Cardiac fibroblast (primary cell): ENCODE results near the gene KRTAP5-4.
"Not testable (repeated sequence)": the region's sequence is repeated elsewhere in the genome, so short reads cannot be mapped to it uniquely, and the experiment has no call there.

Experiments used
- DNase-seq, 2 donors: peaks; one replicate each; pipeline versions ENCODE4 v3.0.0 to v3.0.0-alpha.2; 2010; ENCODE audit warnings: low read depth in 2 of 2
- H3K4me3 ChIP-seq, 2 donors: replicated peaks in 1 of 2; 1 replicate in 1 of 2; 2 replicates in 1 of 2; pipeline ENCODE4 v1.5.1; 2011; ENCODE audit warnings: low read depth in 2 of 2, low read length in 2 of 2, mild to moderate bottlenecking in 2 of 2, moderate library complexity in 1 of 2
- CTCF ChIP-seq: IDR thresholded peaks from one replicate; pipeline ENCODE4 v1.5.1; 2011; ENCODE audit warnings: low read depth, mild to moderate bottlenecking, low read length, inconsistent platforms

The KRTAP5-4 gene, protein sequence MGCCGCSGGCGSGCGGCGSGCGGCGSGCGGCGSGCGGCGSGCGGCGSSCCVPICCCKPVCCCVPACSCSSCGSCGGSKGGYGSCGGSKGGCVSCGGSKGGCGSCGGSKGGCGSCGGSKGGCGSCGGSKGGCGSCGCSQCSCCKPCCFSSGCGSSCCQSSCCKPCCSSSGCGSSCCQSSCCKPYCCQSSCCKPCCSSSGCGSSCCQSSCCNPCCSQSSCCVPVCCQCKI

DNA sequence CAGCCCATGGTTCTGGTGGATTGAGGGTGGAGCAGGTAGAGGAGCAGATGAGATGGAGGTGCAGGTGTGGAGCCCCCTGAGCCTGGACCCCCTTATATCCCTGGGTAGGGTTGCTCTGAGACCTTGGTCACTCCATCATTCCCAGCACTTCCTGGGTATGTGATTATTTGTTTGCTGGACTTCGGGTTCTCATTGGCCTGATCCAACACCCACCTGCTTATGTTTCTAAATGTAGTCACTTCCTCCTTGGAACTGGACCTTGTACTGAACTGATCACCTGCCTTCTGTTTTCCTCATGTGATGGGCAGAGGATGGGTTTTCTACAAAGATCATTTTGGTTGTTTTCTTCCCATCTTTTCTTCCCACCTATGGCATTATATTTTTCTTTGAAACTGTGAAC is at the start of gene KRTAP5-4:
KRTAP5-4 (minus strand) TSS at position 53 of the 400 bp plus-strand sequence; CDS start at position 8, 45 bp downstream.
- H3K4me3 ChIP-seq: no peak within 1 kb of the TSS
- no peak for TF ChIP-seq CTCF
- DNase-seq: no peak

DNA sequence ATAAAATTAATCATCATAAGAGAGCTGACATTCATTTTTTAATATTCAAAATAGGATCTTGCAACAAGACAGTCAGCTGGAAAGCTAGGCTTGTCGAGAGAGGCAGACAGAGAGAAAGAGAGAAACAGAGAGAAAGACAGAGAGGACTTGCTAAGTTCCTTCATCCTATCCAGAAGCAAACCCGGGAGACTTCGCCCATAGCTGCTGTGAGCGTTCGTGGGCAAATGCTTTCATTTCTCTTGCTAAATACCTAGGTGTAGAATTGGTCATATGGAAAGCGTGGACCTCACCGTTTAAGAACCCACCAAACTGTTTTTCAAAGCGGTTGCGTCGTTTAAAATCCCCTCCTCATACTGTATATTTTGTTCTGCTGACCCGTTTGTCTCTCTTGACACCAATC is 49.7 kb upstream of the KRTAP5-4 start:
- DNase-seq: no peak
- H3K4me3 ChIP-seq: no peak overlapping the region
- no peak for TF ChIP-seq CTCF

DNA sequence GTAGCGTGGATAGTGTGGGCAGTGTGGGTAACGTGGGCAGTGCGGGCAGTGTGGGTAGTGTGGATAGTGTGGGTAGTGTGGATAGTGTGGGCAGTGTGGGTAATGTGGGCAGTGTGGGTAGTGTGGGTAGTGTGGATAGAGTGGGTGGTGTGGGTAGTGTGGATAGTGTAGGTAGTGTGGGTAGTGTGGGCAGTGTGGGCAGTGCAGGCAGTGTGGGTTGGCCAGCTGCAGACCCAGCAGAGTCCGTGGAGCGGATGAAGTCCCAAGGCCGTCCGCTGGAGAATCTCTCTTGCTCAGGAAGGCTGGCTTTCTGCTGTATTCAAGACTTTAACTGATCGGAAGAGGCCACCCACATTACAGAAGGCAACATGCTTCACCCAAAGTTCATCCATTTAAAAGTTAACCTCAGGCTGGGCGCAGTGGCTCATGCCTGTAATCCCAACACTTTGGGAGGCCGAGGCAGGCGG is 49.0 kb upstream of the KRTAP5-4 start:
- DNase-seq: no peak
- no peak overlapping the region for H3K4me3 ChIP-seq
- no peak for TF ChIP-seq CTCF

DNA sequence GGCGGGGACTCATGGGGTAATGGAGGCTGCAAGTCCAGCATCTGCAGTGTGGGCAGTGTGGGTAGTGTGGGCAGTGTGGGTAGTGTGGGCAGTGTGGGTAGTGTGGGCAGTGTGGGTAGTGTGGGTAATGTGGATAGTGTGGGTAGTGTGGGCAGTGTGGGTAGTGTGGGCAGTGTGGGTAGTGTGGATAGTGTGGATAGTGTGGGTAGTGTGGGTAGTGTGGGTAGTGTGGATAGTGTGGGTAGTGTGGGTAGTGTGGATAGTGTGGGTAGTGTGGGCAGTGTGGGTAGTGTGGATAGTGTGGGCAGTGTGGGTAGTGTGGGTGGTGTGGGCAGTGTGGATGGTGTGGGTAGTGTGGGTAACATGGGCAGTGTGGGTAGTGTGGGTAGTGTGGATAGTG is 48.5 kb upstream of the KRTAP5-4 start:
- DNase-seq, H3K4me3 ChIP-seq: not testable (repeated sequence)

- no peak overlapping the region for H3K4me3 ChIP-seq
- no peak for DNase-seq
- no peak for TF ChIP-seq CTCF
Observed at GRCh38 chr11:1669546-1670218, 47.7 kb upstream of the KRTAP5-4 start.

DNA sequence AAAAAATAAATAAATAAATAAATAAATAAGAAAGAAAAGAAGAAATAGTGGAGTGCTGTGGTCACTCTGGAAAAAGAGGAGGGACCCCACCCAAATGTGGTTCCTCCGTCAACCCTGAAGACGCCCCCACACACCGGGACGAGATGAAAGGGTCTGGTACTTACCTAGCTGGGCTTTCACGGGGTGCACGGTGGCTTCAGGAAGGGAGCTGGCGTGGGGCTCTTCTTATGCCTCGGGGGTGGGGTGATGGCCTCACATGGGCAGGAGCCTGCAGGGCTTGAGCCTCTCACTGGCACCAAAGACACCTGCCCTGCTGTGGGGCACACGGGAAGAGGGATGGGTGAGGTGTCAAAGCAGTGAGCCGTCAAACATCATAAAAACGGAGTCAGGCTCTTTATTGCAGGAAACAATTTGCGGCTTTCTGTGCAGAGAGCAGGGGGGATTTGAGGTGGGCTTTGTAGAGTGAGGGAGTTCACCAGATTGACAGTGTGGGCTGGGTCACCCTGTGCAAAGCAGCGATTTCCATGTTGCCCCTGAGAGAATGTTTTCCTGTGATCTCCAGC is 47.1 kb upstream of the KRTAP5-4 start:
- no peak for DNase-seq
- no peak overlapping the region for H3K4me3 ChIP-seq
- no peak for TF ChIP-seq CTCF

- DNase-seq: no peak
- H3K4me3 ChIP-seq: no peak overlapping the region
- TF ChIP-seq CTCF: no peak
Observed at GRCh38 chr11:1667906-1668305, 46.0 kb upstream of the KRTAP5-4 start.
